Stimulated activated CD8-positive, alpha-beta memory T cell treated with anti-CD3 and anti-CD28 coated beads, Interleukin-12 subunit alpha, Interleukin-12 subunit beta, amount 100 ng/mL, for 1 hour (primary cell): ENCODE results near the gene ZDHHC12.

Source experiments
- DNase-seq: peaks from one replicate; pipeline ENCODE4 v3.0.0-alpha.2; 2020; ENCODE audit warnings: low read depth

The ZDHHC12 gene

GRCh38 chr9:128723866-128724743 lies at the start of gene ZDHHC12:
ZDHHC12 (minus strand) TSS chr9:128724127; CDS start chr9:128724093, 34 bp downstream.
- peak; percentile 98 for DNase-seq

DNA sequence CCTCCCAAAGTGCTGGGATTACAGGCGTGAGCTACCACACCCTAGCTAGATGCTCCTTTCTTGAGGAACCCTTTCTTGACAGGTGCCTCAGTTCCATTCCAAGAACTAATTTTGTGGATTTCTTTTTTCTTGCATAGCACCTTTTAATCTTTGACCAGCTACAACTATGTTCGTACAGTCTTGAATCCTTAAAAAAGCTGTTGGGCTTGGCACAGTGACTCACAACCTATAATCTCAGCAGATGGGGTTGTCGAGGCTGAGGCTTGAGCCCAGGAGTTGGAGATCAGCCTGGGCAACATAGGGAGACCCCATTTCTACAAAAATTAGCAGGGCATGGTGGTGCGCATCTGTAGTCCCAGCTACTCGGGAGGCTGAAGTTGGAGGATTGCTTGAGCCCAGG lies 49.1 kb upstream of the ZDHHC12 start:
- DNase-seq = no peak

DNA sequence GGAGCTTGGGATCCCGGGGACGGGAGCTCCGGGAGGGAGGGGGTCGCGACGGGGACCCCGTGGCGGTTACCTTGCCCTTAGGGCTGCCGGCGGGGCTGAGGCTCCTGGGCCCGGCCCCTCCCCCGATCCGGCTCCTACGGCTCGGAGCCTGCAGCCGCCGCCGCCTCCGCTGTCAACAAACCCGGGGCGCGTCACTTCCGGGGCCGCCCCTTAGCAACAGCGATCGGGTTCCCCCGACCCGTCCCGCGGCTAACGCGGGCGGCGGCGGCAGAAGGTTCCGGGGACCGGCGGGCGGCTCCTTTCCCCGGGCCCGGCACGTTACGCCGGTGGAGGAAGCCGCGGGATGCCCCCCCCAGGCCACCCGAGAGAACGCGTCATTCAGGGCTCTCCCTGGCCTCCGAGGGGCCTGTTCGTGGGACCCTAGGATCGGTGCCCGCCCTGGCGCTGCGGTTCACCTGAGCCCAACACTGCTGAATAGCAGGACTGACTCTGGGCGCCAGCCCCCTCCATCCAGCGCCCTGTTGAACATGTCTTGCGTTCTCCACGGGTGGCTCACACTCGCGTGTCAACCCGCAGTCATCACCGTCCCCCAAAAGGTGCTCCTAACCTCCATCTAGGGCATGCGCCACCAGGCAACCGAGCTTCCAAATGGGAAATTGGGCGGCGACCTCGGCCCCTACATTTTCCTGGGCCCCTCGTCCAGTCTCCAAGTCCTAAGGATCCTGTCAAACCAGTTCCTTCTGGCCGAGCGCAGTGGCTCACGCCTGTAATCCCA lies 48.0 kb upstream of the ZDHHC12 start, which contains the start of gene ZER1:
ZER1 (minus strand) TSS at position 183 of the 775 bp plus-strand sequence. CDS start 16,362 bp downstream, outside the sequence.
- DNase-seq = peak; percentile 88

GRCh38 chr9:128771094-128771721 lies 47.3 kb upstream of the ZDHHC12 start:
- DNase-seq = no peak

- DNase-seq = no peak
Observed at GRCh38 chr9:128770286-128771030, 46.5 kb upstream of the ZDHHC12 start.

GRCh38 chr9:128768606-128769005 lies 44.7 kb upstream of the ZDHHC12 start:
- no peak for DNase-seq

DNA sequence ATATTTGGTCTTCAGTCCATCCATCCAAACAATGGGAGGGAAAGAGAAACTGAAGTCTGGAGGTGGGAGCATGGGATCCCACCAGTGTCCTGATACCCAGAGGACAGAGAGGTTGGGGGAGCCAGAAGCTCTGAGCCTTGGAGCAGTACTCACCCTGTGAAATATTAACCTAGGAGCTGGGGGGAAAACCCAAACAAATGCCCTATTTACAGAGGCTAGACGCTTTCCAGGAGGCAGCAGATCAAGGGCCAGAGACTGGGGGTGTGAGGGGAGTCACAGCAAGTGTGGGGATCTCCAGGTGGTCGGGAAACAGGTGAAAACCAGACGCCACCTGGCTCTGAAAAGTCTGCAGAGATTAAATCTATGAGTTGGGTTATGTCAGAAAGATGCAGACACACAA lies 41.6 kb upstream of the ZDHHC12 start:
- no peak for DNase-seq

DNA sequence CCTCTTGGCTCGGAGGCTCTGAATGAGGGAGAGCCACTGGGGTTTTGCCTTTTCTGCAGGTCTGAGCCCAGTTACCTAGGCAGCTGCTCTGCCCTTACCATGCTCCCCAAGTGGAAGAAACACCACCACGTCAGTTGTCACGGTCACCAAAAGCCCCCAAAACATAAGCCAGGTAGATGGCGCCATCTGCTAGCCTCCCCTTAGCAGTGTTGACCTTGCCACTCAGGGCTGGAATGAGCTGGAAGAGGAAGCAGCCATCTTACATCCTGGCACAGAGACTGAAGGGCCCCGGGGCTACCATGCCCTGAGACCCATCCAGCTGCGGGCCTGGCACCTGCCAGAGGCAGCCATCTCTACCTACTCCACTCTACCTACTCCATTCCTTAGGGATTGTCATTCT lies 40.4 kb upstream of the ZDHHC12 start:
- no peak for DNase-seq

DNA sequence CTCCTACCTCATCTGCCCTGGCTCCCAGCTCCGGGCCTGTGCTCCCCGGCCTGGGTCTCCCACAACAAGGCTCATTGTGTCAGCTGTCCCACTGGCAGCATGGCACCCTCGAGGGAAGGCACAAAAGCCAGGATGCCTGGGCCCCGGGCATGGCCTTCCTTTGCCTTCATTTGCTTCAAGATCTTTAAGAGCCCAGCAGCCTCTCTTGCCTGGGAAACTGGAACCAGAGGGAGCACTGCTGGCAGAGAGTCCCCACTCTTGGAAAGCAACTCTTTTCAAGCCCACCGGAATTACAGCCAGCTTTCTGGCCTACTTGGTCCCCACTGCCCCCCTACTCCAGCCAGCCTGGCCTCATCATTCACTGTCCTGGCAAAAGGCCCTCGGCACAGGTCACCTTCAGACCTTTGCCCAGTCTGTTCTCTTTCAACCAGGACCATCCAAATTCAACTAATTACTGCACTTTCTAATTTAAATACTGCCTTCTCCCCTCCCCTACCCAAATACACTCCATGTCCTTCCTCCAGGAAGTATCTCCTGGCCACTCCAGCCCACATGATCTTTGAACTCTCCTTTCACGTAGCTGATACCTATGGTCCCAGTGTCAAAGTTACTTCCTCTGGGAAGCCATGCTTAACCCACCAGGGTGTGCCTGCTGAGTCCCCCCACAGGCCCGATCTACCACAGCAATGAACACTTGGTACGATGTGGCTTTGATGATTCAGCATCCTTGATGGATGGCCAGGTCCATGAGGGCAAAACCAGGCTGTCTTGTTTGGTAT lies 38.9 kb upstream of the ZDHHC12 start:
- no peak for DNase-seq

DNA sequence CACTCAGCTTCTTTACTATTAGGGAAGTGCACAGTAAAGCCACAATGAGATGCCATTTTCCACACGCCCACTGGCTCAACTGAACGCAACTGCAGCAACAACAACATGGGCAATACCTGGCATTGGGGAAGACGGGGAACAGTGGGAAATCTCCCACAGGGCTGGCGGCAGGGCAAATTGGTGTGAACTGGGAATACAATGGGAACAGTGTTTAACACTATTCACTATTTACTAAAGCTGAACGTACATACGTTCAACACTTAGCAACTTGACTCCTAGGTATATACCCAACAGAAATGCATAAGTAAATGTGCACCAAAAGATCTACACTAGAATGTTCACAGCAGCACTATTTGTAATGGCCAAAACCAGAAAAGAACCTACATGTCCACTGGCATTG lies 33.7 kb upstream of the ZDHHC12 start:
- DNase-seq = no peak

DNA sequence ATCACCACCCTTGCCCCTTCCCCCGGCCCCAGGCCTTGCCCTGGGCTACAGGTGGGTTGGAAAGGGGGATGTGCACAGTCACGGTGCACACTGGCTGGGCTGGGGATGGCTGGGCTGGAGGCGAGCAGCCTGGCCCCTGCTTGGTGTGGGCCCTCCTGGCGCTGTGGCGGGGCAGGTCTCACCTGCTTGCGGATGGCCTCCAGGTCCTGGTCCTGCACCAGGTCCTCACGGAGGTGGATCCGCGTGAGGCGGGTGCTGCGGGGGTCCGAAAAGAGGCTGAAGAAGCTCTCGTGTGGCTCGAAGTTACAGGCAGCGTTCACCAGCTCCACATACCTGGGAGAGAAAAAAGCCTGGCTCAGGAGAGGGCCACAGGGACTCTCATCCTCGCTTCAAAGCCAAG lies 29.7 kb upstream of the ZDHHC12 start:
- no peak for DNase-seq

GRCh38 chr9:128750926-128751595 lies 27.1 kb upstream of the ZDHHC12 start:
- no peak for DNase-seq

GRCh38 chr9:128747241-128747640 lies 23.3 kb upstream of the ZDHHC12 start:
- DNase-seq = no peak

DNA sequence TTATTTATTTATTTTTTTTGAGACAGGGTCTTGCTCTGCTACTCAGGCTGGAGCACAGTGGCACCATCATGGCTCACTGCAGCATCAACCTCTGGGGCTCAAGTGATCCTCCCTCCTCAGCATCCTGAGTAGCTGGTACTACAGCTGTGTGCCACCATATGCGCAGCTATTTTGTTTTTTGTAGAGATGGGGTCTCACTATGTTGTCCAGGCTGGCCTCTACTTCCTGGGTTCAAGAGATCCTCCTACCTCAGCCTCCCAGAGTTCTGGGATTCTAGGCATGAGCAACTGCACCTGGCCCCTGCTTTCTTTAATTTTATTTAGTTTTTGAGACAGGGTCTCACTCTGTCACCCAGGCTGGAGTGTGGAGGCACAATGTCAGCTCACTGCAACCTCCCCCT lies 19.5 kb upstream of the ZDHHC12 start:
- DNase-seq = no peak

DNA sequence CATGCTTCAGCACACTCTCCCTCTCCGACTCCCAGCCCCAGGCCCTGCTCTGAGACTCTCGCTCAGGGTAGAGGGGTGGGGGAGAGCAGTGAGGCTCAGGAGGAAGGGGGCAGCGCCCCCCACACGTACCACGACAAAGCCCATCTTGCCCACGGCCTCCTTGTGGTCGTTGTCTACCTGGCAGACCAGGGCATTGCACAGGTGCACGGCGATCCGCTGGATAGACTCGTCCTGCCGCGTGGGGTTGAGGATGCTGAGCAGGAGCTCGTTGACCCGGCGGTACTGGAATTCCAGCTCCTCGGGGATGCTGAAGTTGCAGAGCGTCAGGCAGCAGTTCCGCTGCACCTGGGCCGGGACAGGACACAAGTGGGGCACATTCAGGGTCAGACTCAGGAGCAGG lies 18.5 kb upstream of the ZDHHC12 start:
- no peak for DNase-seq

- DNase-seq = no peak
Observed at GRCh38 chr9:128735373-128735772, 11.4 kb upstream of the ZDHHC12 start.

DNA sequence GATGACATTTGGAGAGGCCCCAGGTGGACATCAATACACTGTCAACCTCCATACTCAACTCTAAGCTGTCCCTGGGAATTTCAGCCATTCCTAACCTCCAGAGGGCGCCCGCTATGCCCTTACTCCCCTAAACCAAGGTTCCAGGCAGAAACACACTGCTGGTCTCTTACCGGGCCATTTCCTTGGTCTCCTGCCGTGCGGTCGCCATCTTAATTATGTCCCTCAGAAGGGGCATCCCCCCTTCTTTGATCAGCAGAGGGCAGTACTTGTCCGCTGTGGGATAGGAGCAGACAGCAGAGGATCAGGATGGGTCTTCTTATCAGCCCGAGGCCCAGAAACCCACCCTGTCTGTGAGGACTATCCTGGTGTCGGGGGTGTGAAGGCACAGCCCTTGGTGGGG lies 9.3 kb upstream of the ZDHHC12 start:
- DNase-seq = no peak

GRCh38 chr9:128732576-128732975 lies 8.6 kb upstream of the ZDHHC12 start:
- no peak for DNase-seq

DNA sequence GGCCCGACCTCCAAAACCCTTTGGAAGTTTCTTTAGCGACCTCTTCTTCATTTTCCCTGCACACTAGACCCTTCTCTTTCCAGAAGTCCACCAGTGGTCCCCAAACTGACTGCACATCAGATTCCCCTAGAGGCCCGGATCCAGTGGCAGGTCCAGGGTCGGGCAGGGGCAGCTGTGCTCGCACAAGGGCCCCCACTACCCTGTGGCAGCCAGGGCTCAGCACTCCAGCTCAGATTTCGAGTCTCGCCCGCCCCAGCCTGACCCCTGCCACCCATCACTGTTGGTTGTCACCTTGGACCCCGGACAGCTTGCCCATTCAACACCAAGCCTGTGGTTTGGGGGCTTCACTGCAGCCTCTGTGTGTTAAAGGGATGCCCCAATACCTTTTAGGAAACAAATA lies 7.8 kb upstream of the ZDHHC12 start:
- no peak for DNase-seq

- no peak for DNase-seq
Observed at GRCh38 chr9:128731093-128731492, 7.2 kb upstream of the ZDHHC12 start.
